Measurements from ENCODE around the gene TMEM181.

TMEM181 gene, protein sequence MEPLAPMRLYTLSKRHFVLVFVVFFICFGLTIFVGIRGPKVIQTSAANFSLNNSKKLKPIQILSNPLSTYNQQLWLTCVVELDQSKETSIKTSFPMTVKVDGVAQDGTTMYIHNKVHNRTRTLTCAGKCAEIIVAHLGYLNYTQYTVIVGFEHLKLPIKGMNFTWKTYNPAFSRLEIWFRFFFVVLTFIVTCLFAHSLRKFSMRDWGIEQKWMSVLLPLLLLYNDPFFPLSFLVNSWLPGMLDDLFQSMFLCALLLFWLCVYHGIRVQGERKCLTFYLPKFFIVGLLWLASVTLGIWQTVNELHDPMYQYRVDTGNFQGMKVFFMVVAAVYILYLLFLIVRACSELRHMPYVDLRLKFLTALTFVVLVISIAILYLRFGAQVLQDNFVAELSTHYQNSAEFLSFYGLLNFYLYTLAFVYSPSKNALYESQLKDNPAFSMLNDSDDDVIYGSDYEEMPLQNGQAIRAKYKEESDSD

GRCh38 chr6:158559895-158560835 is at the start of gene TMEM181:
Gene TMEM181, plus strand, starts transcription at chr6:158560091. Its CDS starts 134 bp downstream, at chr6:158560225.
- no peaks in the 10 kb centered on the region for H3K9me3 ChIP-seq
- H3K27ac ChIP-seq = peak within 1 kb of the TSS; percentile 88 to 89
- peaks cover 0 to 24% (median 20%) of the 10 kb centered on the region in 4 donors for H3K4me1 ChIP-seq
- intact Hi-C loops (cut with DNase I; ENCODE audit: low total_unique reads) = no loop called here
- TF ChIP-seq, protein P1, sequence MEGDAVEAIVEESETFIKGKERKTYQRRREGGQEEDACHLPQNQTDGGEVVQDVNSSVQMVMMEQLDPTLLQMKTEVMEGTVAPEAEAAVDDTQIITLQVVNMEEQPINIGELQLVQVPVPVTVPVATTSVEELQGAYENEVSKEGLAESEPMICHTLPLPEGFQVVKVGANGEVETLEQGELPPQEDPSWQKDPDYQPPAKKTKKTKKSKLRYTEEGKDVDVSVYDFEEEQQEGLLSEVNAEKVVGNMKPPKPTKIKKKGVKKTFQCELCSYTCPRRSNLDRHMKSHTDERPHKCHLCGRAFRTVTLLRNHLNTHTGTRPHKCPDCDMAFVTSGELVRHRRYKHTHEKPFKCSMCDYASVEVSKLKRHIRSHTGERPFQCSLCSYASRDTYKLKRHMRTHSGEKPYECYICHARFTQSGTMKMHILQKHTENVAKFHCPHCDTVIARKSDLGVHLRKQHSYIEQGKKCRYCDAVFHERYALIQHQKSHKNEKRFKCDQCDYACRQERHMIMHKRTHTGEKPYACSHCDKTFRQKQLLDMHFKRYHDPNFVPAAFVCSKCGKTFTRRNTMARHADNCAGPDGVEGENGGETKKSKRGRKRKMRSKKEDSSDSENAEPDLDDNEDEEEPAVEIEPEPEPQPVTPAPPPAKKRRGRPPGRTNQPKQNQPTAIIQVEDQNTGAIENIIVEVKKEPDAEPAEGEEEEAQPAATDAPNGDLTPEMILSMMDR (IDR thresholded peaks at IDR 0.05) = no peak
- peak within 1 kb of the TSS; percentile 89 to 91 for H3K4me3 ChIP-seq
- no peaks in the 10 kb centered on the region for H3K27me3 ChIP-seq
- DNase-seq = peak; percentile 67 to 90
- no peaks in the 10 kb centered on the region for H3K36me3 ChIP-seq

DNA sequence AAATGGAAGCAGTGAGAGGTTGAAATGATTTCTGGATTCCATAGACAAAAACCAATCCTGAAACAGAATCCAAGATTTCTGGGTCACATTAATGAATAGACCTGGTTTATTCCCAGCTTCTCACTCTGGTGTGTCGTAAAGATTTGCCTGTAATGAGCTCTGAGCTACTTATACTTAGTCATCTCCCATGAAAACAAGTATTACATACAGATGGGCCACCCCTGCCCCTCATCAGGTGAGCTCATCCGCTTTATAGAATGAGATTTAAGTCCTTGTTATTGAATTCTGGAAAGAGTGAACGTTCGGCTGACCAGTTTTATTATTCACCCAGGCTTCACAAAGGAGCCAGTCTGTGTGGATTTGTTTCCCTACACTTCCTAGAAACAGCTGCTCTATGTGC is 47.1 kb upstream of the TMEM181 start:
- intact Hi-C loops (cut with DNase I; ENCODE audit: low total_unique reads) = no loop called here
- Histone ChIP-seq H3K4me3 (no peak overlapping the region), H3K27me3 (peaks cover 0 to 25% of the 10 kb centered on the region in 2 donors), H3K27ac (no peak overlapping the region), H3K9me3 (no peaks in the 10 kb centered on the region), H3K36me3 (no peaks in the 10 kb centered on the region), H3K4me1 (peaks cover 0 to 2% (median 0%) of the 10 kb centered on the region in 4 donors)
- DNase-seq = no peak
- TF ChIP-seq, protein P1 (IDR thresholded peaks at IDR 0.05) = no peak

DNA sequence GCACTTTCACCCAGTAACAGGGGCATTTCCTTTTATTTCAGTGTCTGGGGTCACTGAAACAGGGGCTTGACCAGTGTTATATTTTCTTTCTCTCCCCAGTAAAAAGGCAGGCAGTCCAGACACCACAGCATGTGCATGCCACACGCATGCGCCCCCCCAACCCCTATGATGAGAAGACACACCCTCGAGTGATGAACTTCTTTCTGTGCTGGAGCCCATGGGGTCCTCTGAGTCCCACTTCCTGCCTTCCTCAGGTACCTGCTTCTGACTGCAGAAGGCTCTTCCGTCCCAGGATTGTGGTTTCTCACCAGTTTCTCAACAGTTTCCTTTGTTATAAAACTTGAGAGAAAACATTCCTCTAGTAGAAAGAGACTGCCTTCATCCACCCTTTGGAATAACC is 45.7 kb upstream of the TMEM181 start:
- H3K27me3 ChIP-seq = peaks cover 0 to 29% of the 10 kb centered on the region in 2 donors
- no peak overlapping the region for H3K27ac ChIP-seq
- intact Hi-C loops (cut with DNase I; ENCODE audit: low total_unique reads) = no loop called here
- DNase-seq = no peak
- H3K4me1 ChIP-seq = peaks cover 0 to 9% (median 0%) of the 10 kb centered on the region in 4 donors
- no peak overlapping the region for H3K4me3 ChIP-seq
- H3K9me3 ChIP-seq = no peaks in the 10 kb centered on the region
- TF ChIP-seq, protein P1 (IDR thresholded peaks at IDR 0.05) = no peak
- no peaks in the 10 kb centered on the region for H3K36me3 ChIP-seq

DNA sequence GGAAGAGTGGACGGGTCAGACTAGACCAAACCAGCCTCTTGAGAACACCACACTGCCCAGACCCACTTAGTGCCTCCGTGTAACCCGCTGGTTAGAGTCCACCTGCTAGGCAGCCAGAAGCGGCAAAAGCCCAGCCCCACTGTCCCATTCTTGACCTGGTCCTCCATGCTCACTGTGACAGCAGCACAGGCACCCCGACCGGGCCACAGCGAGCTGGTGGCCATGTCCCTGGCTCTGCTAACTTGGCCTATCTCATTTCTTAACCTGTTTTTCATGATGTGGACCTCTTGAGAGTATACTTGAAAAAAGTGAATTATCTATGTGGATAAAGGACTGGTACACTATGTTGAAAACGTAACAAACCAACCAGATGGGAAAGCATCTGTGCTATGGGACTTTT is 44.9 kb upstream of the TMEM181 start:
- Histone ChIP-seq H3K27ac (no peak overlapping the region), H3K4me1 (peaks cover 0 to 9% (median 0%) of the 10 kb centered on the region in 4 donors), H3K9me3 (no peaks in the 10 kb centered on the region), H3K36me3 (no peaks in the 10 kb centered on the region), H3K4me3 (no peak overlapping the region), H3K27me3 (peaks cover 0 to 37% of the 10 kb centered on the region in 2 donors)
- TF ChIP-seq, protein P1 (IDR thresholded peaks at IDR 0.05) = no peak
- DNase-seq = no peak
- intact Hi-C loops (cut with DNase I; ENCODE audit: low total_unique reads) = no loop called here

DNA sequence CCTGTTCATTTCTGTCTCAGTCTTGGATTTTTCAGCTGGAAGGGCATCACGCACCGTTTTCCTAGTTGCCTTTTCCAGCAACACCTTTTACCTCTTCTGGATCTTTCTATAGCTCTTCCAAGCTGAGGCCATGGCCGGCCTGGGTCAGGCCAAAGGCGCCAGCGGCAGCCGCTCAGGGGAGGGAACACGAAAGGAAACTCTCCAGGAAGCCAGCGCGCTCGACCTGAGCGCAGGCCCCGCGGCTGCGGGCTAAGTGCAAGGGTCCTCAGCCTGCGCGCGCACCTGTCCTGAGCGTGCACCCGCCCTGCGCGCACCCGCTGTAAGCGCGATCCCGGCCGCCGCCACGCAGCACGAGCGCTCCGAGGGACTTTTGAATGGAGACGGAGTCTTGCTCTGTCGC is 43.8 kb upstream of the TMEM181 start:
- H3K4me1 ChIP-seq = peaks cover 0 to 9% (median 0%) of the 10 kb centered on the region in 4 donors
- no peaks in the 10 kb centered on the region for H3K36me3 ChIP-seq
- intact Hi-C loops (cut with DNase I; ENCODE audit: low total_unique reads) = no loop called here
- H3K27me3 ChIP-seq = peaks cover 0 to 39% of the 10 kb centered on the region in 2 donors
- DNase-seq = no peak
- no peaks in the 10 kb centered on the region for H3K9me3 ChIP-seq
- TF ChIP-seq, protein P1 (IDR thresholded peaks at IDR 0.05) = no peak
- no peak overlapping the region for H3K27ac ChIP-seq
- H3K4me3 ChIP-seq = no peak overlapping the region
